GM12878 (cell line): ENCODE data around the gene B9D1. TPM values are rescaled to one million over a fixed set of nuclear protein-coding genes. Genes with fewer than 3 reads are reported as not detected.

Experiments used
- ATAC-seq: fragments of 200-7000 bp; cut with Tn5 transposase; 3 replicates; pipeline ENCODE4 v1.9.1; 2020; ENCODE audit warnings: mild to moderate bottlenecking, moderate library complexity
- BruUV-seq: library from RNA; stranded (reverse); fragments of 400-500 nt; replicated peaks from 2 replicates; lab custom pipeline; 2021; lab: Mats Ljungman, UMichigan
- CTCF ChIA-PET: fragments of 300-600 bp; sonication (Branson Sonifier 250); formaldehyde crosslinking; extraction: SDS; loops from one replicate; lab custom pipeline; 2021; ENCODE audit warnings: inconsistent platforms; lab: Yijun Ruan, JAX
- POLR2A ChIA-PET: fragments of 350-600 bp; formaldehyde crosslinking; extraction: SDS; loops from one replicate; lab custom pipeline; 2021; ENCODE audit warnings: inconsistent platforms; lab: Charles Lee
- RAD21 ChIA-PET: fragments of 300-600 bp; sonication (Branson Sonifier 250); formaldehyde crosslinking; loops from one replicate; lab custom pipeline; 2023; ENCODE audit warnings: antibody characterized with exemption; ENCODE audit not compliant: unreplicated experiment; lab: Charles Lee
- SMC1A ChIA-PET: fragments of 300-600 bp; sonication (Branson Sonifier 250); formaldehyde crosslinking; loops from one replicate; lab custom pipeline; 2023; ENCODE audit not compliant: unreplicated experiment, uncharacterized antibody; lab: Charles Lee
- DNase-seq: peaks from one replicate; pipeline ENCODE4 v3.0.0-alpha.2; 2011; ENCODE audit warnings: low read depth, low spot score
- FAIRE-seq: peaks from 3 replicates; lab custom pipeline; 2011; peaks lifted over from hg19 to GRCh38; lab: Jason Lieb, UNC
- H2AFZ ChIP-seq: 2 replicates; pipeline ENCODE4 v1.6.0; 2011; ENCODE audit warnings: low read depth, low read length, control low read depth; ENCODE audit not compliant: control insufficient read depth
- H3K27ac ChIP-seq: 2 replicates; pipeline ENCODE4 v1.5.1; 2011; ENCODE audit warnings: control low read depth; ENCODE audit not compliant: control insufficient read depth, insufficient read depth
- H3K27me3 ChIP-seq, 2 experiments: replicated peaks in 1 of 2; 2 replicates each; pipeline versions ENCODE4 v1.6.0 to v1.6.1; 2011; ENCODE audit warnings: low read length in 1 of 2; ENCODE audit not compliant: control insufficient read depth in 2 of 2, insufficient read depth in 2 of 2
- H3K36me3 ChIP-seq, 2 experiments: 2 replicates each; pipeline ENCODE4 v1.5.1; 2011; ENCODE audit warnings: low read length in 1 of 2; ENCODE audit not compliant: control insufficient read depth in 2 of 2, insufficient read depth in 2 of 2
- H3K4me1 ChIP-seq: 2 replicates; pipeline ENCODE4 v1.6.1; 2011; ENCODE audit warnings: mild to moderate bottlenecking, low read length, moderate library complexity, mixed read lengths; ENCODE audit not compliant: control insufficient read depth, insufficient read depth
- H3K4me2 ChIP-seq: 2 replicates; pipeline ENCODE4 v1.6.0; 2011; ENCODE audit warnings: control low read depth; ENCODE audit not compliant: control insufficient read depth, insufficient read depth
- H3K4me3 ChIP-seq: fragments of 200-600 bp; sonication (generic); 2 replicates; pipeline ENCODE4 v1.5.1; 2016
- H3K79me2 ChIP-seq: 2 replicates; pipeline ENCODE4 v1.6.0; 2011; ENCODE audit warnings: low read length; ENCODE audit not compliant: control insufficient read depth, insufficient read depth
- H3K9ac ChIP-seq: 2 replicates; pipeline ENCODE4 v1.8.0; 2011; ENCODE audit warnings: low read length, control low read depth, mixed read lengths; ENCODE audit not compliant: control insufficient read depth, insufficient read depth
- H3K9me3 ChIP-seq: replicated peaks from 3 replicates; pipeline ENCODE4 v1.5.1; 2011; ENCODE audit warnings: mild to moderate bottlenecking, low read length; ENCODE audit not compliant: control insufficient read depth, insufficient read depth
- H4K20me1 ChIP-seq: 2 replicates; pipeline ENCODE4 v1.6.0; 2011; ENCODE audit not compliant: control insufficient read depth, insufficient read depth
- CTCF ChIP-seq, 3 experiments: IDR thresholded peaks in 2 of 3; conservative IDR thresholded peaks in 1 of 3; 2 replicates each; pipeline ENCODE4 v1.5.1; 2011; ENCODE audit warnings: low read depth in 3 of 3, low read length in 3 of 3, mild to moderate bottlenecking in 3 of 3, control low read depth in 2 of 3, moderate library complexity in 2 of 3, inconsistent platforms in 1 of 3, mixed read lengths in 1 of 3; ENCODE audit not compliant: control insufficient read depth in 2 of 3, insufficient read depth in 1 of 3; ENCODE audit errors: extremely low read depth in 1 of 3
- MAX ChIP-seq: IDR thresholded peaks from 2 replicates; pipeline ENCODE4 v1.6.1; 2012; ENCODE audit warnings: low read depth, low read length, improper control_type of control experiment
- MYC ChIP-seq: IDR thresholded peaks from 2 replicates; pipeline ENCODE4 v1.6.1; 2011; ENCODE audit warnings: mild to moderate bottlenecking, low read length, moderate library complexity, inconsistent platforms; ENCODE audit not compliant: insufficient read depth, insufficient replicate concordance, insufficient read length, severe bottlenecking
- SMAD5 ChIP-seq: IDR thresholded peaks from 2 replicates; pipeline ENCODE4 v1.6.1; 2016; ENCODE audit warnings: antibody characterized with exemption, low read depth
- ZBTB40 ChIP-seq: fragments of 450-650 bp; IDR thresholded peaks from 2 replicates; pipeline ENCODE4 v1.6.1; 2016; ENCODE audit warnings: mild to moderate bottlenecking, moderate library complexity, borderline replicate concordance
- WGBS: methylation state at CpG from one replicate; pipeline ENCODE4 v1.1.6; 2016; ENCODE audit warnings: low lambda C conversion rate; ENCODE audit not compliant: insufficient replicate concordance, insufficient coverage; ENCODE audit errors: missing lambda C conversion rate; 5-methylcytosine and 5-hydroxymethylcytosine counted together
- in situ Hi-C: fragments of 300-500 bp; cut with MboI; formaldehyde crosslinking; loops from 9 replicates; pipeline ENCODE4 v1.14.3; 2018; ENCODE audit warnings: mixed read lengths
- intact Hi-C: fragments of 100-400 bp; cut with micrococcal nuclease; formaldehyde crosslinking; loops from one replicate; pipeline ENCODE4 v1.14.2; 2022; ENCODE audit not compliant: unreplicated experiment
- polyA plus RNA-seq, 11 experiments: library from polyadenylated mRNA; depleted of rRNA in 4 of 11; unstranded in 6 of 11; stranded (reverse) in 5 of 11; fragments of >200 nt; fragmentation: Nextera tagmentation in 4 of 11; fragmentation: Illumina TruSeq in 1 of 11; extraction: Ambion mirVana in 4 of 11; extraction: Trizol in 1 of 11; gene quantifications; 1 replicate in 1 of 11; 2 replicates in 10 of 11; pipeline versions ENCODE4 v1.2.1 to v1.2.3, GENCODE V29; 2011 to 2016; ENCODE audit warnings: inconsistent platforms in 2 of 11, missing spikeins in 2 of 11, low read depth in 1 of 11
- total RNA-seq, 4 experiments: library from RNA; depleted of rRNA in 3 of 4; stranded (reverse); fragments of >200 nt in 3 of 4; fragmentation: Illumina TruSeq in 1 of 4; extraction: Trizol in 1 of 4; gene quantifications; 2 replicates each; pipeline versions ENCODE4 v1.2.1 to v1.2.3, GENCODE V29; 2013 to 2021

The B9D1 gene
- total and polyA plus RNA-seq, 10 of the 15 experiments (the other 5 are each of a cell fraction or from before 2014, with no cell fraction given) = 5.9 to 18.3 (median 9.8) TPM

GRCh38 chr17:19410875-19411620 lies 48.5 kb upstream of the B9D1 start, which contains the start of gene RNF112 (continued):
- no peak for TF ChIP-seq ZBTB40

- H3K36me3 ChIP-seq = no peaks in the 10 kb centered on the region
- ATAC-seq (no peak), DNase-seq (no peak), FAIRE-seq (no peak)
- TF ChIP-seq MYC (no peak), CTCF (IDR thresholded peaks at IDR 0.05 in 2 of 3, conservative IDR thresholded peaks at IDR 0.05 in 1 of 3; ENCODE audit: control insufficient read depth in 2 of 3, extremely low read depth in 1 of 3, insufficient read depth in 1 of 3, low read depth in 3 of 3, low read length in 3 of 3) (no peak), SMAD5 (no peak), MAX (no peak)
- no TSS peak for BruUV-seq
- no peaks in the 10 kb centered on the region for H3K79me2 ChIP-seq
- H2AFZ ChIP-seq = no peak overlapping the region
- ChIA-PET RAD21 (no interaction called here), CTCF (no interaction called here), POLR2A (no interaction called here), SMC1A (no interaction called here)
- no peak overlapping the region for H3K9ac ChIP-seq
- H3K9me3 ChIP-seq = no peaks in the 10 kb centered on the region
- no peak overlapping the region for H3K4me3 ChIP-seq
- H4K20me1 ChIP-seq = no peaks in the 10 kb centered on the region
- intact Hi-C loops (no loop called here), in situ Hi-C loops (no loop called here)
- H3K4me1 ChIP-seq = no peaks in the 10 kb centered on the region
- no peak overlapping the region for H3K27ac ChIP-seq
- 28% methylated on average over 6 of the region's 6 CpGs for WGBS
- H3K27me3 ChIP-seq = peaks cover 1 to 3% of the 10 kb centered on the region in 2 experiments
- H3K4me2 ChIP-seq = no peak overlapping the region
These were observed 47.6 kb upstream of the B9D1 start for GRCh38 chr17:19410091-19410490.
